RWPE1 (cell line): ENCODE results near the gene SOX18.
A peak's percentile ranks its signal among the peaks of the same experiment; 100 is the strongest.

Experiments used
- CTCF ChIA-PET: fragments of 350-600 bp; sonication (Branson Sonifier 250); formaldehyde crosslinking; extraction: SDS; loops from one replicate; lab custom pipeline; 2021; lab: Yijun Ruan, JAX
- POLR2A ChIA-PET: fragments of 400-600 bp; formaldehyde crosslinking; extraction: SDS; loops from one replicate; lab custom pipeline; 2020; ENCODE audit warnings: antibody characterized with exemption; ENCODE audit not compliant: low non-redundant PET; lab: Yijun Ruan, JAX
- DNase-seq: peaks from one replicate; pipeline ENCODE4 v3.0.0; 2012; ENCODE audit warnings: low spot score
- H3K27ac ChIP-seq: fragments of 450-650 bp; 2 replicates; pipeline ENCODE4 v1.5.1; 2017
- CTCF ChIP-seq: fragments of 450-650 bp; conservative IDR thresholded peaks from 2 replicates; pipeline ENCODE4 v1.5.1; 2017; ENCODE audit warnings: low read depth, mild to moderate bottlenecking

The SOX18 gene

DNA sequence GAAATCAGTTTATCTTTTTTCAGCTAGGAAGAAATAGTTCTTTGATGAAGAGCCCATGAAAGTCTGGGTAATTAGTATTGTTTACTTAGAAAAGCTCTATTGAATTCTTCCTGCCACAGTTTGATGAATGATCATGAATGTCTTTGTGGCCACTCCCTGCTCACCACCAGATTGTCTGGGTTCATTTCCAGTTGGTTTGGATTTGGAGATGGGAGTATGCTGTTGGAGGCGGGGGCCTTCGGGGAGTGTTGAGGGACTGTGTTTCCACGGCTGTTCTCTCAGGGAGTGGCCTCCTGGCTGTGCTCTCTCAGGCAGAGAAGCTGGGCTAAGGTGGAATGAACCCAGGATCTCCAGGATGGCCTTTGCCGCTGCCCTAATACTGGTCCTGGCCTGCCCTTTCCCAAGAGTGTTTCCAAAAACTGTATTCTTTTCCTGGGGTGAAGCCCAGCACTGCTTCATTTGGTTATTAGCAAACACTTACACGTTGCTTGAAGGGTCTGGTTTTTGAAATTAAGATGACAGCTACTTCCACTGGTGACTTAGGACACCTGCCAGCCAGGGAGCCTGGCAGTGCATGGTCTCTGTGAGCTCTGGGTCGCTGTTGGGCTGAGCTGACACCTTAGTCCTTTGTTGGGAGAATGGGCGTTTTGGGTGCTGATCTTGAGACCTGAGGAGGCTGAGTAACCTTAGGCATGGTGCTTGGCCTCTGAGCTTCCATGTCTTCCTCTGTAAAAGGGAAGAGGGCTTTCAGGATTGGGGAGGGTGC is 45.3 kb downstream of the SOX18 start:
- CTCF ChIA-PET: interaction anchor here (0.5 to 0.6 kb wide), 2 partner anchors 12 to 229 kb away, joined by 3 to 4 read pairs; no protein-coding TSS in a partner anchor
- no peak for DNase-seq
- no peak for TF ChIP-seq CTCF
- peak overlapping the region; percentile 3; the same call in 1 of the 2 replicates for H3K27ac ChIP-seq
- POLR2A ChIA-PET: interaction anchor here (1.1 kb wide), 1 partner anchor 14 kb away, joined by 3 read pairs; no protein-coding TSS in a partner anchor

DNA sequence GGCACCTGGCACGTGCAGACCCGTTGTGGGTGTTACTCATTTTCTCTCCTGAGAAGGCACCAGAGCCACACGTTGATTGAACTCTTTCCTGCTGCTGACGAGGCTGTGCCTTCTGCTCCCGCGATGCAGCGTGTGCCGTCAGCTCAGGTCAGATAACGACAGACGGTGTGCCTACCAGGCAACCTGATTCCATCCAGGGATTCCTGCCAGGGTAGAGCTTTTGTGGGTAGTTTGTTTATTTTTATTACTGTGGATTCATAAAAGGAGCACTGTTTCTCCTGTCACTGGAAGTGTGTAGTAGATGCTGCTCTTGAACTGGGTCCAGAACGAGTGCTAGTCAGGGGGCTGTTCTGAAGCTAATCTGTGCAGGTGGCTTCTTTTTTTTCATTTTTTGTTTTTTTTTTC is 47.8 kb downstream of the SOX18 start:
- ChIA-PET CTCF (interaction anchor here (0.6 kb wide), 1 partner anchor 30 kb away, joined by 3 read pairs; no protein-coding TSS in a partner anchor), POLR2A (no interaction called here)
- no peak for TF ChIP-seq CTCF
- DNase-seq: no peak
- H3K27ac ChIP-seq: peak overlapping the region; percentile 26

- ChIA-PET POLR2A (no interaction called here), CTCF (interaction anchor here (0.6 to 1.0 kb wide), 3 partner anchors 31 to 171 kb away, joined by 3 to 6 read pairs (median 3); no protein-coding TSS in a partner anchor)
- no peak for TF ChIP-seq CTCF
Measured at GRCh38 chr20:64000906-64001305, 48.5 kb downstream of the SOX18 start.

More at GRCh38 chr20:64000906-64001305, 48.5 kb downstream of the SOX18 start:
- no peak for DNase-seq
- H3K27ac ChIP-seq: peak overlapping the region; percentile 26
